HEK293 (cell line): ENCODE results near the gene IGFBP2.

Experiments
- CTCF ChIA-PET: fragments of 350-600 bp; formaldehyde crosslinking; extraction: SDS; loops from one replicate; lab custom pipeline; 2021; ENCODE audit warnings: antibody characterized with exemption; lab: Yijun Ruan, JAX
- POLR2A ChIA-PET: fragments of 300-600 bp; formaldehyde crosslinking; extraction: SDS; loops from one replicate; lab custom pipeline; 2020; ENCODE audit warnings: antibody characterized with exemption, inconsistent platforms; lab: Yijun Ruan, JAX
- H3K27ac ChIP-seq: fragments of 200-500 bp; sonication (Bioruptor generic); 2 replicates; pipeline ENCODE4 v1.5.1; 2014; ENCODE audit warnings: low read depth, low read length, control low read depth, inconsistent platforms; ENCODE audit errors: extremely low read depth
- H3K36me3 ChIP-seq, 2 experiments: fragments of 200-500 bp in 1 of 2; sonication (Bioruptor generic) in 1 of 2; 1 replicate in 1 of 2; 2 replicates in 1 of 2; pipeline ENCODE4 v1.5.1; 2014 to 2017; ENCODE audit warnings: inconsistent platforms in 2 of 2, low read length in 2 of 2; ENCODE audit not compliant: control insufficient read depth in 2 of 2, insufficient read depth in 1 of 2
- H3K4me1 ChIP-seq: fragments of 200-500 bp; sonication (Bioruptor generic); 2 replicates; pipeline ENCODE4 v1.5.1; 2014; ENCODE audit warnings: mild to moderate bottlenecking, low read length, inconsistent platforms; ENCODE audit not compliant: control insufficient read depth, insufficient read depth
- H3K4me3 ChIP-seq: 2 replicates; pipeline ENCODE4 v1.5.1; 2011; ENCODE audit warnings: low read depth, mild to moderate bottlenecking, control low read depth, low read length, moderate library complexity
- H3K9me3 ChIP-seq: fragments of 200-500 bp; sonication (Bioruptor generic); 2 replicates; pipeline ENCODE4 v1.5.1; 2014; ENCODE audit warnings: low read depth, low read length, inconsistent platforms; ENCODE audit not compliant: control insufficient read depth, insufficient read depth
- HOXC10 ChIP-seq: sonication (generic); formaldehyde crosslinking; IDR thresholded peaks from 2 replicates; pipeline ENCODE4 v1.8.1; 2023; ENCODE audit warnings: mild to moderate bottlenecking, missing genetic modification reagents
- KLF10 ChIP-seq: fragments of 450-650 bp; IDR thresholded peaks from 2 replicates; pipeline ENCODE4 v1.5.1; 2018; ENCODE audit warnings: missing biosample characterization, mild to moderate bottlenecking, missing genetic modification characterization
- KLF9 ChIP-seq: fragments of 450-650 bp; formaldehyde crosslinking; IDR thresholded peaks from 2 replicates; pipeline ENCODE4 v1.5.1; 2016; ENCODE audit warnings: missing biosample characterization, missing genetic modification characterization, low read depth
- OSR2 ChIP-seq: fragments of 450-650 bp; formaldehyde crosslinking; IDR thresholded peaks from 2 replicates; pipeline ENCODE4 v1.5.1; 2016; ENCODE audit warnings: missing biosample characterization, missing genetic modification characterization
- SP3 ChIP-seq: fragments of 450-650 bp; formaldehyde crosslinking; IDR thresholded peaks from 2 replicates; pipeline ENCODE4 v1.5.1; 2016; ENCODE audit warnings: missing biosample characterization, missing genetic modification characterization
- TCF7L2 ChIP-seq: IDR thresholded peaks from 2 replicates; pipeline ENCODE4 v1.6.1; 2011; ENCODE audit warnings: low read depth, mild to moderate bottlenecking, inconsistent platforms, low read length, moderate library complexity, borderline replicate concordance
- TRIM28 ChIP-seq: IDR thresholded peaks from 2 replicates; pipeline ENCODE4 v1.6.1; 2011; ENCODE audit warnings: low read length, control low read depth, borderline replicate concordance
- YY1 ChIP-seq: fragments of 450-650 bp; formaldehyde crosslinking; IDR thresholded peaks from 2 replicates; pipeline ENCODE4 v1.5.1; 2018; ENCODE audit warnings: missing biosample characterization, missing genetic modification characterization
- ZBTB17 ChIP-seq: fragments of 450-650 bp; formaldehyde crosslinking; IDR thresholded peaks from 2 replicates; pipeline ENCODE4 v1.5.1; 2016; ENCODE audit warnings: missing biosample characterization, missing genetic modification characterization
- ZBTB20 ChIP-seq: fragments of 450-650 bp; formaldehyde crosslinking; IDR thresholded peaks from 2 replicates; pipeline ENCODE4 v1.5.1; 2016; ENCODE audit warnings: missing biosample characterization, missing genetic modification characterization
- ZFHX2 ChIP-seq: fragments of 450-650 bp; formaldehyde crosslinking; conservative IDR thresholded peaks from 2 replicates; pipeline ENCODE4 v1.5.1; 2016; ENCODE audit warnings: missing biosample characterization, missing genetic modification characterization
- ZFP3 ChIP-seq: fragments of 450-650 bp; formaldehyde crosslinking; IDR thresholded peaks from 2 replicates; pipeline ENCODE4 v1.5.1; 2016; ENCODE audit warnings: low read depth, missing biosample characterization, missing genetic modification characterization
- ZFP69B ChIP-seq: fragments of 450-650 bp; formaldehyde crosslinking; IDR thresholded peaks from 2 replicates; pipeline ENCODE4 v1.5.1; 2016; ENCODE audit warnings: missing biosample characterization, missing genetic modification characterization
- ZIC2 ChIP-seq: fragments of 450-650 bp; formaldehyde crosslinking; IDR thresholded peaks from 2 replicates; pipeline ENCODE4 v1.5.1; 2016; ENCODE audit warnings: missing biosample characterization, missing genetic modification characterization
- ZNF140 ChIP-seq: fragments of 450-650 bp; formaldehyde crosslinking; IDR thresholded peaks from 2 replicates; pipeline ENCODE4 v1.5.1; 2016; ENCODE audit warnings: missing biosample characterization, missing genetic modification characterization
- ZNF184 ChIP-seq: fragments of 450-650 bp; IDR thresholded peaks from 2 replicates; pipeline ENCODE4 v1.5.1; 2018; ENCODE audit warnings: missing biosample characterization, mild to moderate bottlenecking, missing genetic modification characterization
- ZNF214 ChIP-seq: fragments of 450-650 bp; formaldehyde crosslinking; IDR thresholded peaks from 2 replicates; pipeline ENCODE4 v1.5.1; 2017; ENCODE audit warnings: missing biosample characterization, mild to moderate bottlenecking, missing genetic modification characterization, borderline replicate concordance
- ZNF341 ChIP-seq: fragments of 450-650 bp; formaldehyde crosslinking; IDR thresholded peaks from 2 replicates; pipeline ENCODE4; 2016; ENCODE audit warnings: low read depth, missing biosample characterization, missing genetic modification characterization
- ZNF366 ChIP-seq: fragments of 450-650 bp; formaldehyde crosslinking; conservative IDR thresholded peaks from 2 replicates; pipeline ENCODE4 v1.5.1; 2016; ENCODE audit warnings: missing biosample characterization, missing genetic modification characterization
- ZNF433 ChIP-seq: fragments of 450-650 bp; formaldehyde crosslinking; IDR thresholded peaks from 2 replicates; pipeline ENCODE4 v1.5.1; 2016; ENCODE audit warnings: missing biosample characterization, missing genetic modification characterization, low read depth
- ZNF488 ChIP-seq: fragments of 450-650 bp; formaldehyde crosslinking; IDR thresholded peaks from 2 replicates; pipeline ENCODE4 v1.5.1; 2016; ENCODE audit warnings: missing biosample characterization, missing genetic modification characterization
- ZNF623 ChIP-seq: fragments of 450-650 bp; formaldehyde crosslinking; IDR thresholded peaks from 2 replicates; pipeline ENCODE4 v1.5.1; 2016; ENCODE audit warnings: missing biosample characterization, missing genetic modification characterization
- ZNF654 ChIP-seq: fragments of 450-650 bp; formaldehyde crosslinking; IDR thresholded peaks from 2 replicates; pipeline ENCODE4 v1.5.1; 2016; ENCODE audit warnings: low read depth, missing biosample characterization, missing genetic modification characterization
- ZNF777 ChIP-seq: fragments of 450-650 bp; formaldehyde crosslinking; IDR thresholded peaks from 2 replicates; pipeline ENCODE4 v1.5.1; 2017; ENCODE audit warnings: missing biosample characterization, missing genetic modification characterization, borderline replicate concordance
- TF ChIP-seq, protein P1 (sequence below): fragments of 450-650 bp; IDR thresholded peaks from 2 replicates; pipeline ENCODE4 v1.5.1; 2018; ENCODE audit warnings: missing biosample characterization, mild to moderate bottlenecking, missing genetic modification characterization
- TF ChIP-seq, protein P2 (sequence below): fragments of 450-650 bp; formaldehyde crosslinking; IDR thresholded peaks from 2 replicates; pipeline ENCODE4 v1.5.1; 2016; ENCODE audit warnings: missing biosample characterization, missing genetic modification characterization
- TF ChIP-seq, protein P3 (sequence below): fragments of 450-650 bp; formaldehyde crosslinking; IDR thresholded peaks from 2 replicates; pipeline ENCODE4 v1.5.1; 2016; ENCODE audit warnings: missing biosample characterization, missing genetic modification characterization
- TF ChIP-seq, protein P4 (sequence below): fragments of 450-650 bp; formaldehyde crosslinking; IDR thresholded peaks from 2 replicates; pipeline ENCODE4 v1.5.1; 2016; ENCODE audit warnings: missing biosample characterization, missing genetic modification characterization

Gene IGFBP2

DNA sequence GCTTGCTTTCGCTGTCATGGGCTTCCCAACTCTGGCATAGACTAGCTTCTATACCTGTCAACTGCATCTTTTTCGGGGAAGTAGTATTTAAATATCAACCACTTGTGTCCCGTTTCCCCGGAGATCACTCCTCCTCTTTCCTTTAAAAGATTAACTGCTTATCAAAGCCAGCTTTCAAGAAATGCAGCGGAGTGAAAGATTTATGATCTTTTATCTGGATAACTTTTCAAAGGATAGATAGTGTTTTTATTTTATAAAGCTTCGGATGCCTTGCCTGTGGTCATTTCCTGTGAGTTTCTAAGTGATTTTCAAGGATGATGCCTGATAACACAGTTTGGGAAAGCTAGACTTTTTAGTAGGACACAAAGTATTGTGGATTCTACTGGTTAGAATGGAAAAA lies 65.1 kb downstream of the IGFBP2 start:
- TF ChIP-seq ZNF433 (tag by site-specific recombination) = no peak
- TF ChIP-seq TCF7L2 = peak; percentile 87
- TF ChIP-seq, protein P1, sequence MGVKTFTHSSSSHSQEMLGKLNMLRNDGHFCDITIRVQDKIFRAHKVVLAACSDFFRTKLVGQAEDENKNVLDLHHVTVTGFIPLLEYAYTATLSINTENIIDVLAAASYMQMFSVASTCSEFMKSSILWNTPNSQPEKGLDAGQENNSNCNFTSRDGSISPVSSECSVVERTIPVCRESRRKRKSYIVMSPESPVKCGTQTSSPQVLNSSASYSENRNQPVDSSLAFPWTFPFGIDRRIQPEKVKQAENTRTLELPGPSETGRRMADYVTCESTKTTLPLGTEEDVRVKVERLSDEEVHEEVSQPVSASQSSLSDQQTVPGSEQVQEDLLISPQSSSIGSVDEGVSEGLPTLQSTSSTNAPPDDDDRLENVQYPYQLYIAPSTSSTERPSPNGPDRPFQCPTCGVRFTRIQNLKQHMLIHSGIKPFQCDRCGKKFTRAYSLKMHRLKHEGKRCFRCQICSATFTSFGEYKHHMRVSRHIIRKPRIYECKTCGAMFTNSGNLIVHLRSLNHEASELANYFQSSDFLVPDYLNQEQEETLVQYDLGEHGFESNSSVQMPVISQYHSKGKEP (tag by site-specific recombination) = peak; percentile 49
- TF ChIP-seq, all 188 proteins: peak for 2
- Histone ChIP-seq H3K4me1 (peaks cover 47% of the 10 kb centered on the region), H3K9me3 (no peaks in the 10 kb centered on the region), H3K4me3 (no peak overlapping the region), H3K27ac (peak overlapping the region; percentile 45; the same call in 1 of the 2 replicates), H3K36me3 (no peaks in the 10 kb centered on the region)
- POLR2A ChIA-PET = interaction anchor here (0.8 kb wide), 1 partner anchor 94 kb away, joined by 3 read pairs; no protein-coding TSS in a partner anchor
- CTCF ChIA-PET = interaction anchor here (0.5 to 5.1 kb wide), 46 partner anchors 9 to 1017 kb away, joined by 3 to 31 read pairs (median 4); no protein-coding TSS in a partner anchor

- POLR2A ChIA-PET = interaction anchor here (0.8 kb wide), 1 partner anchor 94 kb away, joined by 3 read pairs; no protein-coding TSS in a partner anchor
- H3K9me3 ChIP-seq = no peaks in the 10 kb centered on the region
- H3K4me1 ChIP-seq = peaks cover 44% of the 10 kb centered on the region
Observed at GRCh38 chr2:216698895-216699294, 65.7 kb downstream of the IGFBP2 start.

DNA sequence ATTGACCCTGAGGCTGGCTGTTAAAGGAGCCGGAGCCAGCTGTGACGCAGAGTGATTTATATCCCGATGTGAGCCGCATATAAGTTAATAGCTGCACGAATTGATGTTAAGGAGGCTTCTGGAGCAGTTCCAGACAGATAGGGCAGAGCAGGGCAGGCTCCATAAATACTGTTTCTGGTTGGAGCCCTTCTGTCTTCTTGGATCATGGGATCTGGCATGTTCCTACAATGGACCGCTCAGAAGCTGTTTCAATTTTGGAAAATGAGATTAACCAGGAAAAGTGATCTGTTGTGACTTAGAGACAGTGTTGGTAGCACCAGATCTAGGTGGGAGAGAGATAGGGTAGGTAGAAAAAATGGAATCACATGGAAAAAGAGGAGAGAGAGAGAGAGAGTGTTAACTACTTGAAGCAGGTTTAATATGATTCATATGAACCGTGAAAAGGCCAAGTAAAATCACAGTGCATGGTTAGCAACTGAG lies 66.9 kb downstream of the IGFBP2 start:
- Histone ChIP-seq H3K4me3 (no peak overlapping the region), H3K4me1 (peaks cover 39% of the 10 kb centered on the region), H3K27ac (peak overlapping the region; percentile 57), H3K36me3 (no peaks in the 10 kb centered on the region), H3K9me3 (no peaks in the 10 kb centered on the region)
- ChIA-PET POLR2A (interaction anchor here (1.3 kb wide), 1 partner anchor 202 kb away, joined by 5 read pairs; the partner anchor contains the start of gene RPL37A), CTCF (interaction anchor here (0.6 to 5.1 kb wide), 12 partner anchors 18 to 1013 kb away, joined by 3 to 31 read pairs (median 4); no protein-coding TSS in a partner anchor)
- TF ChIP-seq YY1 (tag by site-specific recombination) = no peak
- TF ChIP-seq ZNF140 (tag by site-specific recombination) = no peak
- peak; percentile 62 for TF ChIP-seq TRIM28
- TF ChIP-seq ZFHX2 (tag by site-specific recombination) = no peak
- no peak for TF ChIP-seq ZIC2
- no peak for TF ChIP-seq ZNF184 (tag by site-specific recombination)
- peak; percentile 80 for TF ChIP-seq OSR2 (tag by site-specific recombination)
- TF ChIP-seq ZNF341 (tag by site-specific recombination) = peak; percentile 15; the same call in 1 of the 2 replicates
- TF ChIP-seq, protein P2, sequence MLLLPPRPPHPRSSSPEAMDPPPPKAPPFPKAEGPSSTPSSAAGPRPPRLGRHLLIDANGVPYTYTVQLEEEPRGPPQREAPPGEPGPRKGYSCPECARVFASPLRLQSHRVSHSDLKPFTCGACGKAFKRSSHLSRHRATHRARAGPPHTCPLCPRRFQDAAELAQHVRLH = no peak; the same call in 1 of the 2 replicates
- TF ChIP-seq ZNF777 = no peak
- TF ChIP-seq ZNF623 = no peak
- no peak for TF ChIP-seq ZNF488 (tag by site-specific recombination)
- TF ChIP-seq ZBTB20 (tag by site-specific recombination) = 0 out of 2 replicates have a peak, but pooled peaks have one; percentile 20
- no peak for TF ChIP-seq HOXC10

More at GRCh38 chr2:216698895-216699294, 65.7 kb downstream of the IGFBP2 start:
- CTCF ChIA-PET = interaction anchor here (0.5 to 5.1 kb wide), 35 partner anchors 9 to 1014 kb away, joined by 3 to 31 read pairs (median 4); no protein-coding TSS in a partner anchor
- TF ChIP-seq, protein P3, sequence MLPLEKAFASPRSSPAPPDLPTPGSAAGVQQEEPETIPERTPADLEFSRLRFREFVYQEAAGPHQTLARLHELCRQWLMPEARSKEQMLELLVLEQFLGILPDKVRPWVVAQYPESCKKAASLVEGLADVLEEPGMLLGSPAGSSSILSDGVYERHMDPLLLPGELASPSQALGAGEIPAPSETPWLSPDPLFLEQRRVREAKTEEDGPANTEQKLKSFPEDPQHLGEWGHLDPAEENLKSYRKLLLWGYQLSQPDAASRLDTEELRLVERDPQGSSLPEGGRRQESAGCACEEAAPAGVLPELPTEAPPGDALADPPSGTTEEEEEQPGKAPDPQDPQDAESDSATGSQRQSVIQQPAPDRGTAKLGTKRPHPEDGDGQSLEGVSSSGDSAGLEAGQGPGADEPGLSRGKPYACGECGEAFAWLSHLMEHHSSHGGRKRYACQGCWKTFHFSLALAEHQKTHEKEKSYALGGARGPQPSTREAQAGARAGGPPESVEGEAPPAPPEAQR (tag by site-specific recombination) = no peak
- TF ChIP-seq ZFP3 (tag by site-specific recombination) (no peak), KLF10 (tag by site-specific recombination) (no peak), HOXC10 (no peak), ZNF214 (tag by site-specific recombination) (no peak), ZNF623 (no peak), KLF9 (tag by site-specific recombination) (0 out of 2 replicates have a peak, but pooled peaks have one; percentile 19), ZNF654 (tag by site-specific recombination) (peak; percentile 57), ZBTB17 (peak; percentile 27; the same call in 1 of the 2 replicates), TRIM28 (0 out of 2 replicates have a peak, but pooled peaks have one; percentile 2), SP3 (no peak), ZFP69B (tag by site-specific recombination) (no peak), ZNF366 (tag by site-specific recombination) (peak; percentile 74)
- TF ChIP-seq, protein P4, sequence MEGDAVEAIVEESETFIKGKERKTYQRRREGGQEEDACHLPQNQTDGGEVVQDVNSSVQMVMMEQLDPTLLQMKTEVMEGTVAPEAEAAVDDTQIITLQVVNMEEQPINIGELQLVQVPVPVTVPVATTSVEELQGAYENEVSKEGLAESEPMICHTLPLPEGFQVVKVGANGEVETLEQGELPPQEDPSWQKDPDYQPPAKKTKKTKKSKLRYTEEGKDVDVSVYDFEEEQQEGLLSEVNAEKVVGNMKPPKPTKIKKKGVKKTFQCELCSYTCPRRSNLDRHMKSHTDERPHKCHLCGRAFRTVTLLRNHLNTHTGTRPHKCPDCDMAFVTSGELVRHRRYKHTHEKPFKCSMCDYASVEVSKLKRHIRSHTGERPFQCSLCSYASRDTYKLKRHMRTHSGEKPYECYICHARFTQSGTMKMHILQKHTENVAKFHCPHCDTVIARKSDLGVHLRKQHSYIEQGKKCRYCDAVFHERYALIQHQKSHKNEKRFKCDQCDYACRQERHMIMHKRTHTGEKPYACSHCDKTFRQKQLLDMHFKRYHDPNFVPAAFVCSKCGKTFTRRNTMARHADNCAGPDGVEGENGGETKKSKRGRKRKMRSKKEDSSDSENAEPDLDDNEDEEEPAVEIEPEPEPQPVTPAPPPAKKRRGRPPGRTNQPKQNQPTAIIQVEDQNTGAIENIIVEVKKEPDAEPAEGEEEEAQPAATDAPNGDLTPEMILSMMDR (tag by site-specific recombination) = peak; percentile 85
- no peak overlapping the region for H3K4me3 ChIP-seq
- no peaks in the 10 kb centered on the region for H3K36me3 ChIP-seq
- H3K27ac ChIP-seq = peak overlapping the region; percentile 57; the same call in 1 of the 2 replicates
